SK-N-SH treated with all-trans-retinoic acid at 6 μM for 48 hours (cell line): ENCODE data around the gene RAB15.

Experiments
- ATAC-seq: fragments of 200-7000 bp; cut with Tn5 transposase; 3 replicates; pipeline ENCODE4 v1.9.1; 2020; ENCODE audit warnings: mild to moderate bottlenecking, moderate library complexity
- ARNTL ChIP-seq: fragments of 450-650 bp; formaldehyde crosslinking; IDR thresholded peaks from 2 replicates; pipeline ENCODE4 v1.5.0; 2020; ENCODE audit warnings: low read depth, mild to moderate bottlenecking, moderate library complexity, borderline replicate concordance
- CSDC2 ChIP-seq: fragments of 250-450 bp; sonication (Bioruptor Pico); IDR thresholded peaks from 2 replicates; pipeline ENCODE4 v1.5.0; 2020; ENCODE audit warnings: mild to moderate bottlenecking, moderate library complexity
- GLIS3 ChIP-seq: fragments of 250-450 bp; sonication (Bioruptor Pico); IDR thresholded peaks from 2 replicates; pipeline ENCODE4 v1.5.0; 2020; ENCODE audit warnings: mild to moderate bottlenecking, moderate library complexity
- ISL1 ChIP-seq: fragments of 250-450 bp; sonication (Bioruptor Pico); IDR thresholded peaks from 2 replicates; pipeline ENCODE4 v2.1.2; 2022; ENCODE audit warnings: mild to moderate bottlenecking, moderate library complexity
- OSR1 ChIP-seq: fragments of 250-450 bp; sonication (Bioruptor Pico); IDR thresholded peaks from 2 replicates; pipeline ENCODE4 v1.8.0; 2022; ENCODE audit warnings: moderate library complexity, mild to moderate bottlenecking, inconsistent platforms
- PPARA ChIP-seq: fragments of 250-450 bp; sonication (Bioruptor Pico); IDR thresholded peaks from 2 replicates; pipeline ENCODE4 v1.5.0; 2020; ENCODE audit warnings: mild to moderate bottlenecking, borderline replicate concordance
- SNAI2 ChIP-seq: fragments of 250-450 bp; sonication (Bioruptor Pico); IDR thresholded peaks from 2 replicates; pipeline ENCODE4 v1.5.0; 2020; ENCODE audit warnings: mild to moderate bottlenecking, moderate library complexity
- TCF4 ChIP-seq: fragments of 250-450 bp; sonication (Bioruptor Pico); IDR thresholded peaks from 2 replicates; pipeline ENCODE4 v1.8.0; 2021; ENCODE audit warnings: mild to moderate bottlenecking, moderate library complexity, borderline replicate concordance
- TOX ChIP-seq: fragments of 250-450 bp; sonication (Bioruptor Pico); IDR thresholded peaks from 2 replicates; pipeline ENCODE4 v1.8.0; 2021; ENCODE audit warnings: mild to moderate bottlenecking, moderate library complexity, borderline replicate concordance
- ZC3H10 ChIP-seq: fragments of 250-450 bp; sonication (Bioruptor Pico); IDR thresholded peaks from 2 replicates; pipeline ENCODE4 v1.5.1; 2021; ENCODE audit warnings: mild to moderate bottlenecking, moderate library complexity
- ZFP3 ChIP-seq: fragments of 250-450 bp; sonication (Bioruptor Pico); IDR thresholded peaks from 2 replicates; pipeline ENCODE4 v1.5.0; 2020; ENCODE audit warnings: mild to moderate bottlenecking, moderate library complexity
- ZFP30 ChIP-seq: fragments of 450-650 bp; formaldehyde crosslinking; IDR thresholded peaks from 2 replicates; pipeline ENCODE4 v1.5.0; 2022; ENCODE audit warnings: mild to moderate bottlenecking, moderate library complexity
- ZNF565 ChIP-seq: fragments of 450-650 bp; formaldehyde crosslinking; conservative IDR thresholded peaks from 2 replicates; pipeline ENCODE4 v1.5.0; 2020; ENCODE audit warnings: low read depth, mild to moderate bottlenecking, moderate library complexity
- ZNF70 ChIP-seq: fragments of 450-650 bp; formaldehyde crosslinking; IDR thresholded peaks from 2 replicates; pipeline ENCODE4 v1.5.0; 2020; ENCODE audit warnings: mild to moderate bottlenecking, moderate library complexity
- ZNF8 ChIP-seq: fragments of 450-650 bp; formaldehyde crosslinking; IDR thresholded peaks from 2 replicates; pipeline ENCODE4 v1.5.0; 2020; ENCODE audit warnings: mild to moderate bottlenecking, moderate library complexity
- TF ChIP-seq, protein P1 (sequence below): fragments of 250-450 bp; sonication (Bioruptor Pico); IDR thresholded peaks from 2 replicates; pipeline ENCODE4 v1.5.1; 2020; ENCODE audit warnings: low read depth, mild to moderate bottlenecking, moderate library complexity
- TF ChIP-seq, protein P2 (sequence below): fragments of 250-450 bp; sonication (Bioruptor Pico); IDR thresholded peaks from 2 replicates; pipeline ENCODE4 v1.8.0; 2020; ENCODE audit warnings: mild to moderate bottlenecking, moderate library complexity, borderline replicate concordance
- TF ChIP-seq, protein P3 (sequence below): fragments of 250-450 bp; sonication (Bioruptor Pico); IDR thresholded peaks from 2 replicates; pipeline ENCODE4 v1.8.0; 2021; ENCODE audit warnings: low read depth, mild to moderate bottlenecking, moderate library complexity, borderline replicate concordance

The RAB15 gene

DNA sequence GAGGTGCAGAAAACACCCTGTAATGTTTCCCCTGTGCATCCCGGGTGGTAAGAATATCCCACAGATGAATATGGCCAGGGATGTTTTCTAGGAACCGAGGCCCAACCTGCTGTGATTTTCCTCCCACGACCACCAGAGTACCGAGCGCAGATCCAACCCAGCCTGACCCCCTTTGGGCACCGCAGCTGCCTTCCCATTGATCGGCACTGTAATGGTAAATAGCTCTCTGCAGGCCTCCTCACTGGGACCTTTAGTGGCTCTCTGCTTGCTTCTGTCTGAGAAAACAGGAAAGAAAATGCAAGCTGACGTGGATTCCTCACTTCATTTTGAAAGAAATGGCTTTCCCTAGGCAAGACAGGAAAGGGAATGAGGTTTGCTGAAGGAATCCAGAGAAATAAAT, 2.4 kb upstream of the RAB15 start:
- TF ChIP-seq ZNF565 (CRISPR knock-in tag) (no peak), CSDC2 (CRISPR knock-in tag) (no peak), TCF4 (CRISPR knock-in tag) (no peak), TOX (CRISPR knock-in tag) (no peak), ZC3H10 (CRISPR knock-in tag) (no peak), ZNF70 (CRISPR knock-in tag) (no peak), PPARA (CRISPR knock-in tag) (no peak), ZFP3 (no peak), ARNTL (CRISPR knock-in tag) (no peak), GLIS3 (CRISPR knock-in tag) (no peak), ZNF8 (CRISPR knock-in tag) (no peak)
- TF ChIP-seq, protein P1, sequence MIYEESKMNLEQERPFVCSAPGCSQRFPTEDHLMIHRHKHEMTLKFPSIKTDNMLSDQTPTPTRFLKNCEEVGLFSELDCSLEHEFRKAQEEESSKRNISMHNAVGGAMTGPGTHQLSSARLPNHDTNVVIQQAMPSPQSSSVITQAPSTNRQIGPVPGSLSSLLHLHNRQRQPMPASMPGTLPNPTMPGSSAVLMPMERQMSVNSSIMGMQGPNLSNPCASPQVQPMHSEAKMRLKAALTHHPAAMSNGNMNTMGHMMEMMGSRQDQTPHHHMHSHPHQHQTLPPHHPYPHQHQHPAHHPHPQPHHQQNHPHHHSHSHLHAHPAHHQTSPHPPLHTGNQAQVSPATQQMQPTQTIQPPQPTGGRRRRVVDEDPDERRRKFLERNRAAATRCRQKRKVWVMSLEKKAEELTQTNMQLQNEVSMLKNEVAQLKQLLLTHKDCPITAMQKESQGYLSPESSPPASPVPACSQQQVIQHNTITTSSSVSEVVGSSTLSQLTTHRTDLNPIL (CRISPR knock-in tag): no peak
- ATAC-seq: no peak

DNA sequence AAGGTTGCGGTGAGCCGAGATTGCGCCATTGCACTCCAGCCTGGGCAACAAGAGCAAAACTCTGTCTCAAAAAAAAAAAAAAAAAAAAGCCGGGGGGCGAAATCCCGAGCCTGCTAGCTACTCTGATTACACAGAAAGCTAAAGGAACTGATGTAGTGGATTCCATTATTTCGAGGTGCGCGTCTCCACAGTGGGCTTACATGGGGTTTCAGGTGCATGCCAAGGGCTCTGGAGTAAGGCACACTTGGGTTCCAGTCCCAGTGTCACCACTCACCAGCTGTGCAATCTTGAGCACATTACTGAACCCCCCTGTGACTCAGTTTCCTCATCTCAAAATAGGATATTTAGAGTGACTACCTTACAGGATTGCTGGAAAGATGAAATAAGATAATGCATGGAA, 1.7 kb upstream of the RAB15 start:
- TF ChIP-seq ZFP30 (CRISPR knock-in tag): no peak
- no peak for TF ChIP-seq TOX (CRISPR knock-in tag)
- no peak for TF ChIP-seq SNAI2
- TF ChIP-seq ISL1 (CRISPR knock-in tag): no peak
- TF ChIP-seq ZNF70 (CRISPR knock-in tag): no peak
- TF ChIP-seq, protein P2, sequence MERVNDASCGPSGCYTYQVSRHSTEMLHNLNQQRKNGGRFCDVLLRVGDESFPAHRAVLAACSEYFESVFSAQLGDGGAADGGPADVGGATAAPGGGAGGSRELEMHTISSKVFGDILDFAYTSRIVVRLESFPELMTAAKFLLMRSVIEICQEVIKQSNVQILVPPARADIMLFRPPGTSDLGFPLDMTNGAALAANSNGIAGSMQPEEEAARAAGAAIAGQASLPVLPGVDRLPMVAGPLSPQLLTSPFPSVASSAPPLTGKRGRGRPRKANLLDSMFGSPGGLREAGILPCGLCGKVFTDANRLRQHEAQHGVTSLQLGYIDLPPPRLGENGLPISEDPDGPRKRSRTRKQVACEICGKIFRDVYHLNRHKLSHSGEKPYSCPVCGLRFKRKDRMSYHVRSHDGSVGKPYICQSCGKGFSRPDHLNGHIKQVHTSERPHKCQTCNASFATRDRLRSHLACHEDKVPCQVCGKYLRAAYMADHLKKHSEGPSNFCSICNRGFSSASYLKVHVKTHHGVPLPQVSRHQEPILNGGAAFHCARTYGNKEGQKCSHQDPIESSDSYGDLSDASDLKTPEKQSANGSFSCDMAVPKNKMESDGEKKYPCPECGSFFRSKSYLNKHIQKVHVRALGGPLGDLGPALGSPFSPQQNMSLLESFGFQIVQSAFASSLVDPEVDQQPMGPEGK (CRISPR knock-in tag): no peak
- TF ChIP-seq ZC3H10 (CRISPR knock-in tag): no peak
- no peak for TF ChIP-seq TCF4 (CRISPR knock-in tag)
- no peak for TF ChIP-seq PPARA (CRISPR knock-in tag)
- TF ChIP-seq, protein P3, sequence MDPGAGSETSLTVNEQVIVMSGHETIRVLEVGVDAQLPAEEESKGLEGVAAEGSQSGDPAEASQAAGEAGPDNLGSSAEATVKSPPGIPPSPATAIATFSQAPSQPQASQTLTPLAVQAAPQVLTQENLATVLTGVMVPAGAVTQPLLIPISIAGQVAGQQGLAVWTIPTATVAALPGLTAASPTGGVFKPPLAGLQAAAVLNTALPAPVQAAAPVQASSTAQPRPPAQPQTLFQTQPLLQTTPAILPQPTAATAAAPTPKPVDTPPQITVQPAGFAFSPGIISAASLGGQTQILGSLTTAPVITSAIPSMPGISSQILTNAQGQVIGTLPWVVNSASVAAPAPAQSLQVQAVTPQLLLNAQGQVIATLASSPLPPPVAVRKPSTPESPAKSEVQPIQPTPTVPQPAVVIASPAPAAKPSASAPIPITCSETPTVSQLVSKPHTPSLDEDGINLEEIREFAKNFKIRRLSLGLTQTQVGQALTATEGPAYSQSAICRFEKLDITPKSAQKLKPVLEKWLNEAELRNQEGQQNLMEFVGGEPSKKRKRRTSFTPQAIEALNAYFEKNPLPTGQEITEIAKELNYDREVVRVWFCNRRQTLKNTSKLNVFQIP (CRISPR knock-in tag): no peak
- TF ChIP-seq ARNTL (CRISPR knock-in tag): no peak
- TF ChIP-seq, protein P1 (CRISPR knock-in tag): no peak
- no peak for TF ChIP-seq OSR1 (CRISPR knock-in tag)
- no peak for ATAC-seq

DNA sequence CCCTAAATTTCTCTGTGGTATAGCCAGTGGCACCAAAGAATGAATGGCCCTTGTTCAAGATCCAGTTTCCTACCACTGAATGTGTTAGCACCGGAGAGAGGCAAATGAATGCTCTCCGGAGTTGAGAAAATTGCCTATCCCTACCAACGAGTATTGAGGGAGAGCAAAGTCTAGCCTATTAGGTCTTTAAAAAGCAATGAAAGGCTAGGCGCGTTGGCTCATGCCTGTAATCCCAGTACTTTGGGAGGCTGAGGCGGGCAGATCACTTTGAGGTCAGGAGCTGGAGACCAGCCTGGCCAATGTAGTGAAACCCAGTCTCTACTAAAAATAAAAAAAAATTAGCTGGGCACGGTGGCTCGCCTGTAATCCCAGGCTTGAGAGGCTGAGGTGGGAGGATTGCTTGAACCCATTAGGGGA, 898 bp upstream of the RAB15 start:
- TF ChIP-seq TOX (CRISPR knock-in tag) (no peak), ZFP30 (CRISPR knock-in tag) (no peak), GLIS3 (CRISPR knock-in tag) (no peak), ISL1 (CRISPR knock-in tag) (no peak), ZFP3 (no peak)
- TF ChIP-seq, protein P3 (CRISPR knock-in tag): no peak
- TF ChIP-seq, protein P2 (CRISPR knock-in tag): no peak
- no peak for ATAC-seq
